PC-3 (cell line): ENCODE data around the gene AKAP13.

Source experiments
- CTCF ChIP-seq: fragments of 300-600 bp; sonication (generic); conservative IDR thresholded peaks from 2 replicates; pipeline ENCODE4 v1.5.1; 2017; ENCODE audit warnings: antibody characterized with exemption, low read depth, mild to moderate bottlenecking, low read length
- EZH2 ChIP-seq: fragments of 300-600 bp; sonication (generic); IDR thresholded peaks from one replicate; pipeline ENCODE4 v1.6.1; 2017; ENCODE audit warnings: antibody characterized with exemption, mild to moderate bottlenecking, low read length; ENCODE audit not compliant: unreplicated experiment
- EZH2phosphoT487 ChIP-seq: fragments of 300-600 bp; sonication (generic); IDR thresholded peaks from 2 replicates; pipeline ENCODE4 v1.6.1; 2018; ENCODE audit warnings: mild to moderate bottlenecking, antibody characterized with exemption, low read length, borderline replicate concordance

GRCh38 chr15:85737061-85737460, 356.7 kb downstream of the AKAP13 start:
- TF ChIP-seq EZH2 (no peak), CTCF (no peak), EZH2phosphoT487 (no peak)
